IPS DF 4.7 (cell line): ENCODE measurements around the gene TMEM135.
"Not testable (repeated sequence)": the region's sequence is repeated elsewhere in the genome, so short reads cannot be mapped to it uniquely, and the experiment has no call there.

Experiments used
- DNase-seq: peaks from one replicate; pipeline ENCODE4 v3.0.0-alpha.2; 2013; ENCODE audit warnings: low spot score; ENCODE audit errors: extremely low read depth

Gene TMEM135

GRCh38 chr11:87020336-87020735, 17.4 kb upstream of the TMEM135 start:
- DNase-seq = no peak

DNA sequence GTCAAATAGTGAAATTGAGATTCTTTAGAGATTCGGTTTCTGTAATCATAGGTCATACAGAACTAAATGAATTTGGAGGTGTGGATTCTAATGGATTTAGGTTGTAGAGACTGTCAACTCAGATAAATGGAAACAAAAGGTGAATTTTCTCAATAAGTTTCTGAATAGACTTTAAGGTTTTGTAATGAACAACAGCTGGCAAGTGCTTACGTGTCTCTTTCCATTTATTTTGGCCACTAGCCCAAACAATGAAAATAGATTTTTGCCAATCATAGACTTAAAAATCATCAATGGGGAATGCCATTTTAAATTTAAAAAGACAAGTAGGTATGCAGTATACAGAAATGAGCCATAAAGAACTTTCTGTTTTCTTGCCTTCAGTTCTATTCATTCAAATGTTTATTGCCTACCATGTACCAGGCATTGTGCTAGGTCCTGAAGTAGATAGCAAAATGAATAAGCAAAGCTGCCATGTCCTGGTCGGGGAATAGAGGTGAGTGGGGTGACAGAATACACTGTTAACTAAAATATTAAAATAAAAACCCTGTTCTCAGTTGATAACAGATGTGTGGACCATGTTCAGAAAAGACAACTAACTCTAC, 16.9 kb upstream of the TMEM135 start:
- DNase-seq = no peak

DNA sequence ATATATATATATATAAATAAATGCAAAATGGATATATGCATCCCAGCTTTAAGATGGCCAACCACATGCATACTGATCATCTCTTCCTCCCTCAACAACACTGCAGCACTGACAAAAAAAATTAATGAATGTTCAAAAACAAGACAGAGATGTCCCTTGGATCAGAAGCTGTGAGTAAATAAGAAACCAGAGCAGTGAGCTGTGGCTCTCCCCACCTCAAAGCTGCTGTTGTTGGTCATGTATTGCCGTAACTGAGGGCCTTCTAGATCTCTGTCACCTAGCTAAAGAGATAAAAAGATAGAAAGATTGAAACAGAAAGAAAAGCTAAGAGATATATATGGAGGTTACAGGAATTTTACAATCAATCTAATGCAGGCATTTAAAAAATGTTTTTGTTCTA, 15.5 kb upstream of the TMEM135 start:
- DNase-seq = no peak

DNA sequence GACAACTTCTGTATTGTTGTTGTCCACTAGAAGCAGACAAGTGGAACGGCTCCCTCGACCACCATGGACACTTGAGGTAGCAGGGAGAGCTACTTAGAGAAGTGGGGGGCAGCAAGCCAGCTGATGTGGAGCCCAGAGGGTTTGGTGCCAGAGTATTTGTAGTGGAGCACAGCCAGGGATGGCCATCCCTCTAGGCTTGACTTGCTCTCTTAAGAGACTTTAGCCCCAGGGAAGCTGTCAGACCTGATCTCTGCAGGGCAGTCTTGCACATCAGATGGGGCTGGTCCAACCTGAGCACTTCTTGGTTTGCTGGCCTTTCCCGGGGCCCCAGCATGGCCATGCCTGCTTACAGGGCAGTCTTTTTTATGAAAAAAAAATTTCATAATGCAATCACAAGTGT, 15.0 kb upstream of the TMEM135 start:
- no peak for DNase-seq

- not testable (repeated sequence) for DNase-seq
These were observed 11.3 kb upstream of the TMEM135 start for GRCh38 chr11:87026415-87026814.

GRCh38 chr11:87030458-87031054, 7.2 kb upstream of the TMEM135 start:
- DNase-seq = no peak

- no peak for DNase-seq
These were observed 6.1 kb upstream of the TMEM135 start for GRCh38 chr11:87031433-87032170.

GRCh38 chr11:87033561-87033960, 4.2 kb upstream of the TMEM135 start:
- no peak for DNase-seq

DNA sequence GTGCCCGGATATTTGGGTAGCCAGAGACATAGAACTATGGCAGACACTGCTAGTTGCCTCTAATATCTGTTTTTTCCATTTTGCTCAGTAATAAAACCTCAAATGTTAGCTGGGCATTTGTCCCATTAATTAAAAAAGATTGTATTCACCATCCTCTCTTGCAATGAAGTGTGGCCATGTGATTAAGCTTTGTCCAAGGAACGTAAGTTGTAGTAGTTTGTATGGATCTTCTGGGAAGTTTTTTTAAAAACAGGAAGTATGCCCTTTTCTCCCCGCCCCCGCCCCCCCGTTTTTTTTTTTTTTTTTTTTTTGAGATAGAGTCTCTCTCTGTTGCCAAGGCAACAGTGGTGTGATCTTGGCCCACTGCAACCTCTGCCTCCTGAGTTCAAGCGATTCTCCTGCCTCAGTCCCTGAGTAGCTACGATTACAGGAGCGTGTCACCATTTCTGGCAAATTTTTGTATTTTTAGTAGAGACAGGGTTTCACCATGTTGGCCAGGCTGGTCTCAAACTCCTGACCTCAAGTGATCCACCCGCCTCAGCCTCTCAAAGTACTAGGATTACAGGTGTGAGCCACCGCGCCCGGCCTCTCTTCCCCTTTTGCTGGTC, 1.7 kb upstream of the TMEM135 start:
- DNase-seq = no peak

DNA sequence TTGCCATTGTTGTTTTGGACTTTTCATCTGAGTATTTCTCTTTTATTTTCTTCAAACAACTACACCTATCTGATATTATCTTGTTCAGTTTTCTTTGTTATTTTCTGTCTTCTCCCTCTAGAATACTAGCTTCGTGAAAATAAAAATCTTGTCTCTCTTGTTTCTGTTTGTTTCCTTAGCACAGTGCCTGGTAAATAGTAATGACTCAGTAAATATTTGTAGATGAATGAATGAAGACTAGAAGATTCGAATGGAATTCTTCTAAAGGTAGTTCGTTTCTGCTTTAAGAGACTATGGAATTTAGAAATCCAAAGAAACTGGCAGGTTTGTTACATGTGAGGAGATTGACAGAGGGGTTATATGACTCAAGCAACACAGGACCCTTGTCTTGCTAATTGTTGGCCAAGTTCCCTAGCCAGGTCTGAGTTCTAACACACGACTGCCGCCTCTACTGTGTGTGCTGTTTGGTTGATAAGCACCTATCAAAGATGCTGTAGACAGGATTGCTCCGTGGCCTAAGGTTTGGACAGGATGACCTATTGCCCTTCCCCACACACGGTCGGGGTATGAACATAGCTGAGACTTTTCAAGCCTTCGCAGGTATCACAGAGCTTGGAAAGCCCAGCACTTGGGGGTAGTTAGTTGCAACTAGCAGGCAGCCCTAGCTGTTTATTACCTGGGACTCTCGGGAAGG, 831 bp upstream of the TMEM135 start:
- no peak for DNase-seq

DNA sequence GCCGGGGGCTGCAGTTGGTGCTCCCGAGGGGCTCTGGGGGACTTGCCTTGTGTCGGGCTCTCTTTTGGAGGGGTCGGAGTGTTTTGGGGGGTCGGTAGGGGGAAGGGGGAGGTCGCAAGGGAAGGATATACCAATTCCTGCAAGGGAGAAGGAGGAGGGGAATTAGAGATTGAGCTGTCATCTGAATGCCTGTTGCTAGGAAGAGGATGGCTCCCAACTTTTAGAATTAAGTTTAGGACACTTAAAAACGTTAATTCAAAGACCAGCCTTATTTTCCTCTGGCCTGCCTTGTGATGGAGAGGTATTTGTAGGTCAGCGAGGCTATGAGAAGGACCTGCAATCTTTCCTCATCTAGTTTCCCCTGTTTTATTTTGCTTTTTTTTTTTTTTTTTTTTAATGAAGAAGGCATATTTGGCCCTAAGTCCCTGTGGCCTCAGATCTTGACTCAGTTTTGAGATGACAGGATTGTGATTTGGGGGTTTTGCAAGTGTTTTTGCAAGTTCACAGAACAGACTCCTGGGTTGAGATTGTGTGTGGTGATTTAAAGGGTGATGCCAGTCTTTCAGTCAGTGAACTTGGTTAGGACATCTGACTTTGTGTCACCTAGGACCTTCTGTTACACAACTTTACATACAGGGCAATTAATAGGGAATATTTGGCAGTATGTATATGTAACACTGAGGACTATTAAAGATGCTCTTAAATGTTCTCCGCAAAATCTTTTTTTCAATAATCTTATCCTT, 672 bp downstream of the TMEM135 start:
- DNase-seq = no peak

GRCh38 chr11:87039371-87039770, 1.6 kb downstream of the TMEM135 start:
- DNase-seq = no peak

DNA sequence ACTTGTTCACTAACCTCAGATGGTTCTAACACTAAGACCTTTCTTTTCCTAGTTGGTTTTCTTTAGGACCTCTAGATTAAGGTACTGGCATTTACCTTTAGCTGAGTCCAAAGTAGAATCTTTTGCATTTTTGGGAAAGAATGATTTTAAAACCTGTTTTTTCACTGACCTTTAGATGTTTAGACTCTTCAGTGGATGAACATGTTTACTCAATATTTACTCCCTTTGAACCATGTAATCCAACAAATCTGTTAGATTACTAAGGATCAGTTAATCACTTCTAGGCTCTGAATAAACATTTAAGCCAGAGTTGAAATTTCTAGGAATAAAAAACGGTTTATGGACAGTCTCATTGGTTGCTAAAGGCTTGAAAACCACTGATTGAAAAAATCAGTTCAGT, 6.2 kb downstream of the TMEM135 start:
- DNase-seq = no peak

DNA sequence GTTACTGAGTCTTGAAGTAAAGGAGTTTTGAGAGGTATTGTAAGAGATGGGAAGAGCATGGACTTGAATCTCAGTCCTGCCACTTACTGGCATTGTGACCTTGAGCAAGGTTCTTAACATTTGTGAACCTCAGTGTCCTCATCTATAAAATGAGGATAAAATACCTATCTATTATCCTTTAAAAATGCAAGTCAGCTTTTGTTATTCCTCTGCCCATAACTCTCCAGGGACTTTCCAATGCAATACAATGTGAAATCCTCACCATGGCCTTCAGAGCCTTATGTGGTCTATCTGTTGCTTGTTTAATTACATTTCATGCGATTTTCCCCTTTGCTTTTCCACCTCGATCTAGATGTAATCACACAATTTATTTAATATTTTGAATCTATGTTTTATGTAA, 9.1 kb downstream of the TMEM135 start:
- DNase-seq = no peak

GRCh38 chr11:87056091-87056490, 18.4 kb downstream of the TMEM135 start:
- no peak for DNase-seq

- DNase-seq = no peak
These were observed 20.0 kb downstream of the TMEM135 start for GRCh38 chr11:87057749-87058148.

GRCh38 chr11:87059596-87060390, 22.1 kb downstream of the TMEM135 start:
- no peak for DNase-seq

GRCh38 chr11:87061766-87062165, 24.0 kb downstream of the TMEM135 start:
- no peak for DNase-seq

DNA sequence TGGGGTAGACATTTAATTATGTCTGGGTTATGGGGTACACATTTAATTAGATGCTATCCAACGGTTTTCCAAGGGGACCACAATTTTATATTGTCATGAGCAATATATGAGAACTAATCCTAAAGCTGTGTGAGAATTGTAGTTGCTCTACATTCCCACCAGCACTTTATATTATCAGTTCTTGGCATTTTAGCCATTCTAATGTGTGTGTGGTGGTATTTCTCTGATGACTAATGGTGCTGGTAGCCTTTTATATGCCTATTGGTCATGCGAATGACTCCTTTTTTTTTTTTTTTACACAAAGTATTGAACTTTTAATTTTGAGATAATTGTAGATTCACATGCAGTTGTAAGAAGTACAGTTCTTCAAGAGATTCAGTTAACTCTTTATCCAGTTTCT, 26.2 kb downstream of the TMEM135 start:
- no peak for DNase-seq

DNA sequence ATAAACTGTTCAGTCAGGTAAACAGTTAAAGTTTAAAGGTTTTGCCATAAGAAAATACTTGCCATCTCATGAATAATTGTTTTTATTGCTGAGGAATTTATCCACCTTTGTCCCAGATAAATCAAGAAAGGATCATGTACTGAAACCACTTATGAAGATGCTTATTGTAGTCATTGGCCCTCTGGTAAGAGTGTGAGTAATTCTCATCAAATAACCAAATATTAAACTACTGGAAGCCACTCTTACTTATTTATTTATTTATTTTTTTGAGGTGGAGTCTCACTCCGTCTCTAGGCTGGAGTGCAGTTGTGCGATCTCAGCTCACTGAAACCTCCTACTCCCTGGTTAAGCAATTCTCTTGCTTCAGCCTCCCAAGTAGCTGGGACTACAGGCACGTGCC, 35.1 kb downstream of the TMEM135 start:
- no peak for DNase-seq
